Peyer's patch (tissue), 4 donors: ENCODE measurements around the gene LGALSL. TPM values are rescaled to one million over a fixed set of nuclear protein-coding genes. Genes with fewer than 3 reads are reported as not detected.

Experiments
- DNase-seq, 3 donors: peaks; one replicate each; pipeline ENCODE4 v3.0.0-alpha.2; 2017 to 2019
- H3K27ac ChIP-seq, 4 donors: fragments of 200-600 bp; sonication (generic); one replicate each; pipeline ENCODE4 v1.5.1; 2016 to 2019
- H3K27me3 ChIP-seq, 2 donors: fragments of 200-600 bp; sonication (generic); one replicate each; pipeline ENCODE4 v1.5.1; 2019
- H3K36me3 ChIP-seq, 3 donors: fragments of 200-600 bp; sonication (generic); one replicate each; pipeline ENCODE4 v1.5.1; 2016 to 2019
- H3K4me1 ChIP-seq, 4 donors: fragments of 200-600 bp; sonication (generic); one replicate each; pipeline ENCODE4 v1.5.1; 2016 to 2019
- H3K4me3 ChIP-seq, 4 donors: fragments of 200-600 bp; sonication (generic); 1 replicate in 3 of 4; 2 replicates in 1 of 4; pipeline ENCODE4 v1.5.1; 2016 to 2019; ENCODE audit warnings: mild to moderate bottlenecking in 1 of 4
- H3K9me3 ChIP-seq, 4 donors: fragments of 200-600 bp; sonication (generic); one replicate each; pipeline ENCODE4 v1.5.1; 2016 to 2019; ENCODE audit warnings: mild to moderate bottlenecking in 1 of 4
- CTCF ChIP-seq, 6 experiments: fragments of 450-650 bp in 4 of 6; fragments of 200-600 bp in 2 of 6; sonication (generic) in 1 of 6; IDR thresholded peaks; one replicate each; pipeline ENCODE4 v1.5.1; 2017 to 2019; ENCODE audit warnings: antibody characterized with exemption in 6 of 6, mild to moderate bottlenecking in 3 of 6, moderate library complexity in 1 of 6
- POLR2A ChIP-seq, 2 donors: fragments of 450-650 bp; IDR thresholded peaks; one replicate each; pipeline ENCODE4 v1.5.1; 2017; ENCODE audit warnings: antibody characterized with exemption in 2 of 2, mild to moderate bottlenecking in 2 of 2, moderate library complexity in 2 of 2
- total RNA-seq, 4 donors: library from RNA; depleted of rRNA; stranded (reverse); fragments of >200 nt; gene quantifications; one replicate each; pipeline ENCODE4 v1.1.0, GENCODE V29; 2016

LGALSL gene
- 10 to 100 TPM; 17.8 to 56.1 (median 31.5) TPM for total RNA-seq

GRCh38 chr2:64453770-64454385 is at the start of gene LGALSL:
TSS of gene LGALSL (plus strand) at chr2:64454162. CDS start at chr2:64454546, 384 bp downstream.
- TF ChIP-seq POLR2A (IDR thresholded peaks at IDR 0.05) (peak; percentile 76 to 87), CTCF (IDR thresholded peaks at IDR 0.05) (no peak)
- Histone ChIP-seq H3K4me3 (peak within 1 kb of the TSS; percentile 75 to 98 (median 91)), H3K27ac (peak within 1 kb of the TSS; percentile 86 to 97 (median 93)), H3K4me1 (peaks cover 0 to 6% (median 0%) of the 10 kb centered on the region in 4 donors), H3K36me3 (peaks cover 0 to 30% (median 0%) of the 10 kb centered on the region in 3 donors), H3K27me3 (no peaks in the 10 kb centered on the region), H3K9me3 (no peaks in the 10 kb centered on the region)
- peak; percentile 67 to 93 (median 91) for DNase-seq

- H3K27me3 ChIP-seq, result no peaks in the 10 kb centered on the region
- peak in 2 of 3 donors; percentile 82 to 83 for DNase-seq
- no peak overlapping the region for H3K4me3 ChIP-seq
- H3K4me1 ChIP-seq, result peaks cover 0 to 60% (median 14%) of the 10 kb centered on the region in 4 donors
- TF ChIP-seq CTCF (IDR thresholded peaks at IDR 0.05) (no peak), POLR2A (IDR thresholded peaks at IDR 0.05) (no peak)
- peak overlapping the region; percentile 21 to 93 (median 80) for H3K27ac ChIP-seq
- H3K36me3 ChIP-seq, result no peaks in the 10 kb centered on the region
- no peaks in the 10 kb centered on the region for H3K9me3 ChIP-seq
These were observed 49.2 kb upstream of the LGALSL start for GRCh38 chr2:64404743-64405142.

- DNase-seq, result peak in 1 of 3 donors; percentile 74
These were observed 48.2 kb upstream of the LGALSL start for GRCh38 chr2:64405581-64406406.

DNA sequence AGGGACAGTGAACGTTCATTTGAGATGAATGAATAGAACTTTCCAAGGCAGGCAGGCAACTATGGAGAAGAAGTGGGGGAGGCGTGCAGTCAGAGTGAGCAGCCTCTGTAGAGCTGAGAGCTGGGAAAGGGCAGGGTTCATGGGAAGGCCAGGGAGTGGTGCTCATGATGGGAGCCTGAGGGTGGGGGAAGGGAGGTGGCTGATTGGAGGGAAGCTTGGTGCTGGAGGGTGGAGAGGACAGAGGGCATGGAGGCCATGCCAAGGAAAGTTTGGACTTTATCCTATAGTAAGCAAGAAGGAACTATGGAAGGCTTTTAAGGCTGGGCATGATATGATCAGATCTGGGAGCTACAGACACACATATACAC is 47.6 kb upstream of the LGALSL start:
- DNase-seq, result peak in 2 of 3 donors; percentile 92 to 94
- H3K27me3 ChIP-seq, result no peaks in the 10 kb centered on the region
- TF ChIP-seq POLR2A (IDR thresholded peaks at IDR 0.05) (peak in 1 of 2 donors; percentile 45), CTCF (IDR thresholded peaks at IDR 0.05) (no peak)
- peaks cover 0 to 51% (median 14%) of the 10 kb centered on the region in 4 donors for H3K4me1 ChIP-seq
- H3K4me3 ChIP-seq, result peak overlapping the region in 2 of 4 donors; percentile 36 to 37
- no peaks in the 10 kb centered on the region for H3K9me3 ChIP-seq
- H3K27ac ChIP-seq, result peak overlapping the region in 3 of 4 donors; percentile 72 to 93 (median 87)
- H3K36me3 ChIP-seq, result no peaks in the 10 kb centered on the region

More at GRCh38 chr2:64405581-64406406, 48.2 kb upstream of the LGALSL start:
- Histone ChIP-seq H3K4me1 (peaks cover 0 to 57% (median 14%) of the 10 kb centered on the region in 4 donors), H3K4me3 (peak overlapping the region in 2 of 4 donors; percentile 36 to 37), H3K9me3 (no peaks in the 10 kb centered on the region), H3K27ac (peak overlapping the region in 3 of 4 donors; percentile 72 to 93 (median 87)), H3K27me3 (no peaks in the 10 kb centered on the region), H3K36me3 (no peaks in the 10 kb centered on the region)
- TF ChIP-seq CTCF (IDR thresholded peaks at IDR 0.05) (no peak), POLR2A (IDR thresholded peaks at IDR 0.05) (no peak)

DNA sequence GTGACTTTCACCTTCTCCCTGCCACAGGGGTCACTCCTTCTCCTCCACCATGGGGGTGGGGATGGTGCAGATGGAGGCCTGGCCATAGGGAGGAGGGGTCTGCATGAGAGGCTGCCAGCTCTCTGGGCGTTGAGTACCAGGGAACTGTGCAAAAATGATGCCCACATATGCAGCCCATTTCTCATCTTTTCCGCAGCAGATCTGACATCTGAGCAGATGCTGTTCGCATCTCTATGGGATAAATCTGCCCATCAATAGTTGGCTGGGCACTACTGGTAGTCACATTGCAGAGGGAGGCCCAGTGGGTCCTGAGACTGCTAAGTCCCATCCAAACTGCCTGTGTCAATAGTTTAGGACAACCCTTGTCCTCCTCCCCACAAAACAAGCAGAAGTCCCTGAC is 45.9 kb upstream of the LGALSL start:
- H3K27ac ChIP-seq, result no peak overlapping the region
- no peak for DNase-seq
- H3K4me3 ChIP-seq, result no peak overlapping the region
- no peaks in the 10 kb centered on the region for H3K9me3 ChIP-seq
- TF ChIP-seq POLR2A (IDR thresholded peaks at IDR 0.05), result no peak
- no peak for TF ChIP-seq CTCF (IDR thresholded peaks at IDR 0.05)
- no peaks in the 10 kb centered on the region for H3K27me3 ChIP-seq
- H3K36me3 ChIP-seq, result no peaks in the 10 kb centered on the region
- H3K4me1 ChIP-seq, result peaks cover 0 to 41% (median 11%) of the 10 kb centered on the region in 4 donors
